HEK293 (cell line): ENCODE results near the gene HIRA.

Experiments
- CTCF ChIA-PET: fragments of 350-600 bp; formaldehyde crosslinking; extraction: SDS; loops from one replicate; lab custom pipeline; 2021; ENCODE audit warnings: antibody characterized with exemption; lab: Yijun Ruan, JAX
- POLR2A ChIA-PET: fragments of 300-600 bp; formaldehyde crosslinking; extraction: SDS; loops from one replicate; lab custom pipeline; 2020; ENCODE audit warnings: antibody characterized with exemption, inconsistent platforms; lab: Yijun Ruan, JAX
- H3K27ac ChIP-seq: fragments of 200-500 bp; sonication (Bioruptor generic); 2 replicates; pipeline ENCODE4 v1.5.1; 2014; ENCODE audit warnings: low read depth, low read length, control low read depth, inconsistent platforms; ENCODE audit errors: extremely low read depth
- H3K36me3 ChIP-seq, 2 experiments: fragments of 200-500 bp in 1 of 2; sonication (Bioruptor generic) in 1 of 2; 1 replicate in 1 of 2; 2 replicates in 1 of 2; pipeline ENCODE4 v1.5.1; 2014 to 2017; ENCODE audit warnings: inconsistent platforms in 2 of 2, low read length in 2 of 2; ENCODE audit not compliant: control insufficient read depth in 2 of 2, insufficient read depth in 1 of 2
- H3K4me1 ChIP-seq: fragments of 200-500 bp; sonication (Bioruptor generic); 2 replicates; pipeline ENCODE4 v1.5.1; 2014; ENCODE audit warnings: mild to moderate bottlenecking, low read length, inconsistent platforms; ENCODE audit not compliant: control insufficient read depth, insufficient read depth
- H3K4me3 ChIP-seq: 2 replicates; pipeline ENCODE4 v1.5.1; 2011; ENCODE audit warnings: low read depth, mild to moderate bottlenecking, control low read depth, low read length, moderate library complexity
- H3K9me3 ChIP-seq: fragments of 200-500 bp; sonication (Bioruptor generic); 2 replicates; pipeline ENCODE4 v1.5.1; 2014; ENCODE audit warnings: low read depth, low read length, inconsistent platforms; ENCODE audit not compliant: control insufficient read depth, insufficient read depth
- GLIS2 ChIP-seq: fragments of 450-650 bp; formaldehyde crosslinking; IDR thresholded peaks from 2 replicates; pipeline ENCODE4 v1.5.1; 2016; ENCODE audit warnings: missing biosample characterization, missing genetic modification characterization
- HOXC10 ChIP-seq: sonication (generic); formaldehyde crosslinking; IDR thresholded peaks from 2 replicates; pipeline ENCODE4 v1.8.1; 2023; ENCODE audit warnings: mild to moderate bottlenecking, missing genetic modification reagents
- MZF1 ChIP-seq: fragments of 450-650 bp; formaldehyde crosslinking; IDR thresholded peaks from 2 replicates; pipeline ENCODE4 v1.5.1; 2017; ENCODE audit warnings: missing biosample characterization, missing genetic modification characterization, borderline replicate concordance
- PRDM10 ChIP-seq: fragments of 450-650 bp; formaldehyde crosslinking; IDR thresholded peaks from 2 replicates; pipeline ENCODE4 v1.5.1; 2016; ENCODE audit warnings: missing biosample characterization, missing genetic modification characterization
- TSHZ1 ChIP-seq: fragments of 450-650 bp; formaldehyde crosslinking; IDR thresholded peaks from 2 replicates; pipeline ENCODE4 v1.5.1; 2016; ENCODE audit warnings: missing biosample characterization, missing genetic modification characterization, borderline replicate concordance
- YY2 ChIP-seq: fragments of 450-650 bp; formaldehyde crosslinking; IDR thresholded peaks from 2 replicates; pipeline ENCODE4 v1.5.1; 2016; ENCODE audit warnings: missing biosample characterization, missing genetic modification characterization
- ZBTB17 ChIP-seq: fragments of 450-650 bp; formaldehyde crosslinking; IDR thresholded peaks from 2 replicates; pipeline ENCODE4 v1.5.1; 2016; ENCODE audit warnings: missing biosample characterization, missing genetic modification characterization
- ZBTB8A ChIP-seq: fragments of 450-650 bp; formaldehyde crosslinking; IDR thresholded peaks from 2 replicates; pipeline ENCODE4 v1.5.1; 2016; ENCODE audit warnings: missing biosample characterization, missing genetic modification characterization
- ZFP3 ChIP-seq: fragments of 450-650 bp; formaldehyde crosslinking; IDR thresholded peaks from 2 replicates; pipeline ENCODE4 v1.5.1; 2016; ENCODE audit warnings: low read depth, missing biosample characterization, missing genetic modification characterization
- ZNF114 ChIP-seq: fragments of 450-650 bp; formaldehyde crosslinking; IDR thresholded peaks from 2 replicates; pipeline ENCODE4 v1.5.0; 2017; ENCODE audit warnings: missing biosample characterization, missing genetic modification characterization
- ZNF138 ChIP-seq: fragments of 450-650 bp; formaldehyde crosslinking; IDR thresholded peaks from 2 replicates; pipeline ENCODE4 v1.5.1; 2016; ENCODE audit warnings: missing biosample characterization, missing genetic modification characterization, borderline replicate concordance
- ZNF140 ChIP-seq: fragments of 450-650 bp; formaldehyde crosslinking; IDR thresholded peaks from 2 replicates; pipeline ENCODE4 v1.5.1; 2016; ENCODE audit warnings: missing biosample characterization, missing genetic modification characterization
- ZNF169 ChIP-seq: fragments of 450-650 bp; formaldehyde crosslinking; IDR thresholded peaks from 2 replicates; pipeline ENCODE4 v1.5.1; 2016; ENCODE audit warnings: missing biosample characterization, missing genetic modification characterization
- ZNF19 ChIP-seq: fragments of 450-650 bp; formaldehyde crosslinking; IDR thresholded peaks from 2 replicates; pipeline ENCODE4; 2016; ENCODE audit warnings: missing biosample characterization, missing genetic modification characterization, low read depth
- ZNF221 ChIP-seq: fragments of 450-650 bp; formaldehyde crosslinking; IDR thresholded peaks from 2 replicates; pipeline ENCODE4 v1.5.1; 2017; ENCODE audit warnings: missing biosample characterization, missing genetic modification characterization, borderline replicate concordance
- ZNF335 ChIP-seq: fragments of 450-650 bp; formaldehyde crosslinking; conservative IDR thresholded peaks from 2 replicates; pipeline ENCODE4 v1.5.1; 2016; ENCODE audit warnings: missing biosample characterization, missing genetic modification characterization
- ZNF341 ChIP-seq: fragments of 450-650 bp; formaldehyde crosslinking; IDR thresholded peaks from 2 replicates; pipeline ENCODE4; 2016; ENCODE audit warnings: low read depth, missing biosample characterization, missing genetic modification characterization
- ZNF366 ChIP-seq: fragments of 450-650 bp; formaldehyde crosslinking; conservative IDR thresholded peaks from 2 replicates; pipeline ENCODE4 v1.5.1; 2016; ENCODE audit warnings: missing biosample characterization, missing genetic modification characterization
- ZNF37A ChIP-seq: fragments of 450-650 bp; IDR thresholded peaks from 2 replicates; pipeline ENCODE4 v1.5.1; 2018; ENCODE audit warnings: missing biosample characterization, missing genetic modification characterization
- ZNF394 ChIP-seq: fragments of 450-650 bp; formaldehyde crosslinking; IDR thresholded peaks from 2 replicates; pipeline ENCODE4 v1.5.1; 2016; ENCODE audit warnings: missing biosample characterization, missing genetic modification characterization, mild to moderate bottlenecking, moderate library complexity, borderline replicate concordance
- ZNF426 ChIP-seq: fragments of 450-650 bp; formaldehyde crosslinking; IDR thresholded peaks from 2 replicates; pipeline ENCODE4 v1.5.1; 2017; ENCODE audit warnings: missing biosample characterization, missing genetic modification characterization, mild to moderate bottlenecking, inconsistent platforms, moderate library complexity
- ZNF449 ChIP-seq: fragments of 450-650 bp; formaldehyde crosslinking; IDR thresholded peaks from 2 replicates; pipeline ENCODE4 v1.5.1; 2017; ENCODE audit warnings: missing biosample characterization, mild to moderate bottlenecking, missing genetic modification characterization, moderate library complexity
- ZNF488 ChIP-seq: fragments of 450-650 bp; formaldehyde crosslinking; IDR thresholded peaks from 2 replicates; pipeline ENCODE4 v1.5.1; 2016; ENCODE audit warnings: missing biosample characterization, missing genetic modification characterization
- ZNF544 ChIP-seq: fragments of 450-650 bp; formaldehyde crosslinking; IDR thresholded peaks from 2 replicates; pipeline ENCODE4 v1.5.0; 2017; ENCODE audit warnings: missing biosample characterization, missing genetic modification characterization
- ZNF677 ChIP-seq: fragments of 450-650 bp; IDR thresholded peaks from 2 replicates; pipeline ENCODE4 v1.5.0; 2018; ENCODE audit warnings: missing biosample characterization, mild to moderate bottlenecking, missing genetic modification characterization, moderate library complexity
- ZSCAN18 ChIP-seq: fragments of 450-650 bp; formaldehyde crosslinking; IDR thresholded peaks from 2 replicates; pipeline ENCODE4 v1.5.1; 2016; ENCODE audit warnings: missing biosample characterization, missing genetic modification characterization

The HIRA gene

GRCh38 chr22:19290400-19291217, 140.9 kb downstream of the HIRA start:
- ChIA-PET CTCF (interaction anchor here (0.5 kb wide), 2 partner anchors 22 to 433 kb away, joined by 3 to 4 read pairs; no protein-coding TSS in a partner anchor), POLR2A (interaction anchor here (0.6 to 1.8 kb wide), 5 partner anchors 9 to 117 kb away, joined by 3 to 13 read pairs (median 3); no protein-coding TSS in a partner anchor)
- Histone ChIP-seq H3K4me3 (peak overlapping the region; percentile 74), H3K9me3 (no peaks in the 10 kb centered on the region), H3K4me1 (peaks cover 3% of the 10 kb centered on the region; the same call in 1 of the 2 replicates), H3K36me3 (peaks cover 0 to 3% of the 10 kb centered on the region in 2 experiments; a peak in 1 of 3 replicates), H3K27ac (no peak overlapping the region; the same call in 1 of the 2 replicates)
- TF ChIP-seq ZSCAN18 (tag by site-specific recombination) (no peak), ZNF138 (tag by site-specific recombination) (no peak), ZNF19 (tag by site-specific recombination) (no peak), ZNF677 (tag by site-specific recombination) (no peak), ZNF221 (tag by site-specific recombination) (no peak), ZNF449 (tag by site-specific recombination) (no peak), MZF1 (no peak), ZNF37A (tag by site-specific recombination) (no peak), ZNF140 (tag by site-specific recombination) (no peak), ZNF488 (no peak), ZFP3 (tag by site-specific recombination) (no peak), PRDM10 (no peak), YY2 (tag by site-specific recombination) (no peak), ZNF169 (tag by site-specific recombination) (no peak), ZNF394 (tag by site-specific recombination) (no peak), ZBTB17 (tag by site-specific recombination) (peak; percentile 86), HOXC10 (no peak), ZNF366 (tag by site-specific recombination) (no peak), GLIS2 (tag by site-specific recombination) (no peak), ZNF426 (tag by site-specific recombination) (no peak), TSHZ1 (tag by site-specific recombination) (no peak), ZNF341 (tag by site-specific recombination) (peak; percentile 23), ZNF114 (tag by site-specific recombination) (no peak), ZBTB8A (tag by site-specific recombination) (no peak), ZNF335 (tag by site-specific recombination) (peak; percentile 98), ZNF544 (tag by site-specific recombination) (no peak)
